Activated gamma-delta T cell treated with anti-CD3 and anti-CD28 coated beads, Interleukin-2, amount 50 U/mL, for 16 hours (primary cell): Measurements from ENCODE around the gene DHRS2.
"Not testable (repeated sequence)": the region's sequence is repeated elsewhere in the genome, so short reads cannot be mapped to it uniquely, and the experiment has no call there.

Experiments used
- DNase-seq: peaks from one replicate; pipeline ENCODE4 v3.0.0-alpha.2; 2020; ENCODE audit warnings: low read depth

Gene DHRS2

DNA sequence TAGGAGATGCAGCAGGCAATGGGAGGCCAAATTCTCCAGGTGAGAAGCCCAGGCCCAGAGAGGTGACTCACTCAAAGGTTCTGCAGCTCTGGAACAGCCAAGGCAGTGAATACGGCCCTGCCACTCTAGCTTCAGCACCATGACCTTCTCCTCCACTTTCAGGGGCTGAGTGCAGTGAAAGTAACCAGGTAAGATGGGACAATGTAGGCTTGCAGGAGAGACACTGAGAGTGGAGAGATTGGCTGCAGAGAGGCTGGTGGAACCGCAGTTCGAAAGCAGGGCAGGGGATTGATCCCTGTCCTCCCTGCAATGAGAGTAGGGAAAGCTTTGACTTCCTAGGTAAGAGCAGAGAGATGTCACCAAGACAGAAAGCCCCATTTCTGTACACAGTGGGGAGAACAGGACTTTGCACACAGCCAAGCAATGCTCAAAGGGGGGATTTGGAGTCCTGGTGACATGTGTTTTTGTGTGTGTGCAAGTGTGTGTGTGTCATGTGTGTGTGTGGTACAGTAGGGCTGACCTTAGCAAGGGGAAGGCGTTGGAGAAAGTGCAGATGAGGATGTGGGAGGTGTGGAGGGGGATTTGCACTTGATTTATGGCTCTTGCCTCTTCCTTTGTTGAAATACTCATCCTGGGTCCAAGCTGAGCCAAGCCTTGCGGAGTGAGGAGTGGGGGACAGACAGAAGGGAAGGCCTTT is 12.7 kb downstream of the DHRS2 start:
- no peak for DNase-seq

DNA sequence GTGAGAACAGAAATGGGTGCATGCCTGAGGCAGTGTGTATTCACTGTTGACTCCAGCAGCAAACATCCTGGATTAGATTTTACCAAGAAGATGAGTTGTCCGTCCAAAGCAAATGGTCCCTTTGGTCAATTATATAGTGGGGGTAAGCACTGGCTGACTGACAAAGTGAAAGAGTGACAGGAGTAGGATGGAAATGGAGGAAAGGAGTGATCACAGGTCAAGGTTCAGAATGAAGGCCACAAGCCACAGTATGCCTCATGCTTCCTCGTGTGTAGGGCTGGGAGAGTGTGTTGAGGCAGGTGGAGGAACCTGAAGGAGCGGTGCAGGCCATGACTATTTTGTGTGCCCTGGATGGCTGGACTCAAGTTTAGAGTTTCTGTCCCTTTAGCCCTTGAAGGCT is 14.3 kb downstream of the DHRS2 start:
- no peak for DNase-seq

DNA sequence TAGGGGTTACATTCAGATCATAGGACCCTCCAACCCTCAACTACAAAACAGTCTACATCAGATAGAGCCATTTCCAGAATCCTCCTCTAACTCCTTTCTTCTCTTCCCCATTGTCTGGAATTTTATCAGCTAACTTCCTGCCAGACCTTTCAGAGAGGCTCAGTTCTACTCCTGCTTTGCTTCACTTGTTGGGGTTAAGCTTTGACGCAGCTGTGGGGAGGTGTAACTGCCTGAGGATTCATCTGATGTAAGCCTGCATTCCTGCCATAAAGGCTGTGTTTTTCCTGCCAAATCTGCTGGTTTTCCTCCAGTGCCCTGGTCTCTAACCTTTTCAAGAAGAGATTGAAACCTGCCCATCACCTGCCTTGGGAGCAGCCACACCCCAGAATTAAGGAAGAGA is 16.9 kb downstream of the DHRS2 start:
- DNase-seq = no peak

DNA sequence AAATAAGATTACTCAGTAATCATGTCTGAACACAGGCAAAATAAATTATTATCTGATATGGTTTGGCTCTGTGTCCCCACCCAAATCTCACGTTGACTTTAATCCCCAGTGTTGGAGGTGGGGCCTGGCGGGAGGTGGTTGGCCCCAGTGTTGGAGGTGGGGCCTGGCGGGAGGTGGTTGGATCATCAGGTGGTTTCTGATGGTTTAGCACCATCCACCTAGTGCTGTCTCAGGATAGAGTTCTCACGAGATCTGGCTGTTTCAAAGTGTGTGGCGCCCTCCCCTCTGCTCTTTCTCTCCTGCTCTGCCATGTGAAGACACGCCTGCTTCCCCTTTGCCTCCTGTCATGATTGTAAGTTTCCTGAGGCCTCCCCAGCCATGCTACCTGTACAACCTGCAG is 18.1 kb downstream of the DHRS2 start:
- DNase-seq = no peak

DNA sequence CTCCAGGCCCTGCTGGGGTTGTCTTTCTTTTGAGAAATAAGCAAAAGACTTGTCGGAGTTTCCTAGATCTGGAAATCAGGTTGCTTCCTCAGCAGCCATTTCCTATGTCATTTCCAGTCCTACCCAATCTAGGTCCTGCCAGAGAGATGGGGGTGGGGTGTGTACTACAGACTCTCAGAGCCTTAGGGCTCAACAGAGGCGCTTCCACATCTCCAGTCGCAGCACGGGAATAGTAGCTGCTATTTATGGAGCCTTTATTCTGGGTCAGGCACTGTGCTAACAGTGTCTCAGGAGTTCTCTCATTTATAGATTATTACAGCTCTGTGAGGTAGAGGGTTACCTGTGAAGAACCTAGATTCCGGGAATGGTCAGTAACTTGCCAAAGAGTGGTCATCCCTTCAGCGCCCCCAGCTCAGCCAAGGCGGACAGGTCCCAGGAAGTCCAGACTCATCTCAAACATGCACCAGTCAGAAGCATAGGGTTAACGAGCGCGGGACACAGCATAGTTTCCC is 21.9 kb downstream of the DHRS2 start:
- no peak for DNase-seq

DNA sequence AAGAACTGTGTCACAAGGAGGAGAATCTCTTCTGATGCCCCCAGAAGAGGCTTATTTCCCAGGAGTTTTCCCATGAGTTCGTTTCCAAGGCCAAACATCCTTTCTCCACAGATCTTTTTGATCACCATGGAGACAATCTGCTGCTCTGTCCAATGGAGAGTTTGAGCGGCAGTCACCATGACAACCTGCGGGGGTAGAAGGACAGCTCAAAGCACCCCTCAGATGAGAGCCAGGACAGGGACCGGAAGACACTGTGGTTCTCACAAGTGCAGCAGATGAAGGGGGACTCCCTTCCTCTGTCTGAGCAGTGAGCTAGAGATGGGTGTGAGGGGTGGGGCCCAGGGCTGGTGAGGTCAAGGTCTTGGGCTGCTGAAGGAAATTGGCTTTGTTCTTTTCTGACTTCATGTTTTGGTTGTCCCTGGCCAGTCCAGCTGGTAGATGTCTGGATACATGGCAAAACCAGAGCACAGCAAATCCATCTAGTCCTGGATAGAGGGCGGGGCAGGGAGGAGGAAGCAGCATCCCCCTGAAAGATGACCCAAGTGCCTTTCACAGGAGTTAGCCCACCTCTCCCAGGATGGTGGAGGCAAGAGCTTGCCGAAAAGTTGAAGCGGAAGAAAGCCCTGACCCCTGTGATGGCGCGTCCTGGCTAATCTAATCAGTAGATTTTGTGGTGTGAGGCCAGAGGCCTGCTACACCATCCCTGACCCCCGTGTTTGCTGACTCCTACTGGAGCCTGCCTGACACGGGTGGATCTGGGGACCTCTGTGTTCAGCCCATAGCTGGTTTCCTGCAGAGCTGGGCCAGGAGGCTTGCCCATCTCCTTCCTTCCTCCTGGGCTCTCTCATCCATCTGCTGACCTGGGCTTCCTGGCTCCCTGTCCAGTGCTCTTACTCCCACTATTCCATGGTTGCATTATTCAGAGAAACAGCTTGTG is 24.4 kb downstream of the DHRS2 start:
- no peak for DNase-seq

DNA sequence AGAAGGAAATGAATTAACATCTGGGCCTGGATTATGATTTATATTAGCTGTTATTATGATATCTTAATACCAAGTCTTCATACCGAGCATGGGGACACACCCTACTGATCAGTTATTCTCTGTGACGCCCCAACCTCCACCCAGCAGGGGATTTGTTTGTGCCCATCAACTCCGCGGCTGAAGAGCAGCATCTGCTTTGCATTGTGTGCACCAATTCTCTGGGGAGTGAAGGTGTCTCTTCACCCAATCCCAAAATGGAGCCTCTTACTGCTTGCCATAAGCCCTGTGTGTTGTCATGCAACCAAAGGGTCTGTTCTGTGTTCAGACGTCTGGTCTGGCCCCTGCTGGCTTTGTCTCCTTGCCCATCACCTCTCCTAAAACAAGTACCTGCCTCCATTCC is 25.4 kb downstream of the DHRS2 start:
- no peak for DNase-seq

DNA sequence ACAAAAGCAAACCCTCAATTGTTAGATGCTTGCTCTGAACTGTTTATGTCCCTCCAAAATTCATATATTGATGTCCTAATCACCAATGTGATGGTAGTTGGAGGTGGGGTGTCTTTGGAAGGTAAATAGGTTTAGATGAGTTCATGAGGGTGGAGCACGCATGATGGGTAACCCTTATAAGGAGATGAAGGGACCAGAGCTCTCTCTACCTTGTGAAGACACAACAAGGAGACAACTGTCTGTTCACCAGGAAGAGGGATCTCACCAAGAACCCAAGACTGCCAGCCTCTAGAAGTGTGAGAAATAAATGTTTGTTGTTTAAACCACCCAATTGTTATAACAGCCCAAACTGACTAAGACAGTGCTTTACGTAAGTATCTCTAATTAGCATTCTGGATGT is 27.0 kb downstream of the DHRS2 start:
- DNase-seq = no peak

DNA sequence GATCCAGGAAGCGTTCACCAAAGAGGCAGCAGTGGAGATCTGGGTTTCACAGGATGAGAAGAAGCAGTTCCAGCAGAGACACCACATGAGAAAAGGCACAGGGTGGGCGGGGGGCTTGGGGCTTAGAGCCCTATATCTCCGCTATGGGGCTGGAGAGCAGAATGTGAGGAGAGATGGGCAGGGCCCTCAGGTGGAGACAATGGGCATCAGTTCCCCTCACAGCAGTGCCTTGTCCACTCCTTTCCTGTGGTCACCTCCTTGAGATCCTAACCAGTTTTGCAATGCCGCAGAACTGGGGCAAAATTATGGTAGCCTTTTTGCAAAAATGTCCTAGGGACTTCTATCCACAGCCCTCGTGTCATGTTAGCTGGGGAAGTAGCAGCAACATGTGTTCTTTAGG is 27.5 kb downstream of the DHRS2 start:
- no peak for DNase-seq

DNA sequence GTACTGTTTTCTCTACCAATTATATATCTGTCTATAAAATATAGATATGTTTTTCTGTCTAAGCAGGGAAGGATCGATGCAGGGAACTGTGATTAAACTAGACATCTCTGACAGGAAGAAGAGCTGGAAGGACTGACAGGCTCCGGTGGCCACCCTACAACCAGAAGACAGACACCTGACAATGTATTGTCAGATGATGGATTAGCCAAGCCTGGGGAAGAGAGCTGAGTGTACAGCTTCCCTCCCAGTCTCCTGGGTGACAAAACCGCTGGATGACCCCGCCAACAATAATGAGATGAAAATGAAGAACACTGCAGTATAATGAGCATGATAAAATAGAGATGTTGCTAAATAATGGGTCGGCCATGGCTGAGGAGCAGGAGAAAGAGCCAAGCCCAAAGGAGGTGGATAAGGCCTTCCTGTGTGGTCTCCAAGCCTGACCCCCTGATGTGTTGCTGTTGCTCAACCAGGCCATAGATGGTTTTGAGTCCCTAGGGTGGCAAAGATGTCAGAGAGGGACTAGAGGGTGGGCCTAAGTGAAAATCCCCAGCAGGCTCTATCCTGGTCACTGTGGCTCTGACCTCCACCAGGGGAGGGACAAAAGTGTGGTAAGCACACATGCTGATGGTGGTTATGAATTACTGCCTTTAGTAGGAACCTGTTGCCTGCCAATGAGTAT is 28.2 kb downstream of the DHRS2 start:
- DNase-seq = no peak

DNA sequence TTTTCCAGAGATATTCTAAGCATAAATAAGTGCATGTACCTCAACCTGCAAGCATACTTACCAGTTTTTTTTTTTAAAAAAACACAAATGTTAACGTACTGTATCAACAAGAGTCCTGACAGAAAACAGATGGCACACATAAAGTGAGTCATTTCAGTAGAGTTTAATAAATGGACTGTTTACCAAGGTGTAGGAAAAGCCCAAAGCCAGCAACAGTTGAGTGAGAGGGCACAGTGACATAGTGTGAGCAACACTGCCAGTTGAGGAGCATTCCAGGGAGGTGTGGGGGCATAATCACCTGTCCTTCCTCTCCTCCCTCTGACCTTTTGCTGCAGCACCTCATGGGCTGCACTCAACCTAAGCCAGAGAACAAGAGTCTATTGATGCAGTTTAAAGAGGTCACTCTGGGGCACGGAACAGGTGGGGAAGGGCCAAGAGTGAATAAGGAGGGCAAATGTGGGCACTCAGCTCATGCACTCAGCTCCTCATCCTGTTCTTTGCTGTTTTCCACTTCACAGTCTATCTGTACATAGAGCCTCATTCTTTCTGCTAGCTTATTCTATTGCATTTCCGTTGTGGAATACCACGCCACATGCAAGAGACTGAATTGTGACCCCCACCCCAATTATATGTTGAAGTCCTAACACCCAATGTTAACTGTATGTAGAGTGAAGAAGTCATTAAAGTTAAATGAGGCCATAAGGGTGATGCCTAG is 29.3 kb downstream of the DHRS2 start:
- DNase-seq = no peak

DNA sequence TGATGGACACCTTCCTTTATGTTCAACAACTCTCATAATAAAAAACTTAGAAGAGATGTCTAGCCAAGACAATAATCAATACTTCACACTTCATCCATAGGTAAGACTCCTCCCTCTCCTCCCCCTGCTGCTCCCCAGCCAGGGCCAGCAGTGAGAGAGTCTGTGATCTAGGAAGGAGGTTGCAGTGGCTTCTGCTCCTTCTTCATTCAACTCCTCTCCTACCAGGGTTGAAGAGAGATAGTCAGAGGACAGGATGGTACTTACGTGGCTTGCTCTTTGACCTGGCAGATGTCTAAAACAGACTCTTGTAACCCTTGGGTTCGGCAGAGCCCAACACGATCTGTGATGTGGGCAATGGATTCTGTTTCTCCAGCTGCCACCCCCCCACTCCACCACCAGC is 31.0 kb downstream of the DHRS2 start:
- no peak for DNase-seq

DNA sequence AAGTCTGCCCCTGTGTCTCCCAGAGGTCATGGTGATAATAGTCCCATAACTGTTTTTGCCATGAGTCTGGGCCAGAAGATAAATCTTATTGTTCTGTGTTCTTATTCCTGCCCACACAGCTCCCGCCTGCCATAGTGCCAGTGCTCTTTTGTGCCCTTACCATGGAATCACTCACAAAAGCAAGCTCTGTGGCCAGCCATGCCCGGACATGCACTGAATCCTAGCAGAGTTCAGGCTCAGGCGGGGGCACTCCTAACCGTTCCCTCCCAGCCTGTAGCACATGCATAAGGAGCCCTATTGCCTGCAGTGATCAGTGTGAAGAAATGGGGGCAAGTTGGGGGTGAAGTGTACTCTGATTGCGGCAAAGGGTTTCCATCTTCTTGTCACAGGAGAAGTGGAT is 33.3 kb downstream of the DHRS2 start:
- no peak for DNase-seq

DNA sequence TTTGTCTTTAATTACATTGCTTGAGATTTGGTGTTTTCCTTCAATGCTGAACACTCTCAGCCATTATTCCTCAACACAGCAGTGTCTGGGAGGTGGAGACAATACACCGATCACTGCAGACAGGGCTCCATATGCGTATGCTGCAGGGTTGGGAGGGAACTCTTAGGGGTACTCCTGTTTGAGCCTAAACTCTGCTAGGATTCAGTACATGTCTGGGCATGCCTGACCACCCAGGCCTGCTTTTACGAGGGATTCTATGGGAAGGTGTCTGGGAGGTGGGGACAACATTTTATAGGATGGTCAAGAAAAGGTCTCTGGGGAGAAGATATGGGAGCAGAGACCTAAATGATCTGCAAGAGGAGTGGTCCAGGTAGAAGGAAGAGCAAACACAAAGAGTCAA is 34.3 kb downstream of the DHRS2 start:
- DNase-seq = no peak

DNA sequence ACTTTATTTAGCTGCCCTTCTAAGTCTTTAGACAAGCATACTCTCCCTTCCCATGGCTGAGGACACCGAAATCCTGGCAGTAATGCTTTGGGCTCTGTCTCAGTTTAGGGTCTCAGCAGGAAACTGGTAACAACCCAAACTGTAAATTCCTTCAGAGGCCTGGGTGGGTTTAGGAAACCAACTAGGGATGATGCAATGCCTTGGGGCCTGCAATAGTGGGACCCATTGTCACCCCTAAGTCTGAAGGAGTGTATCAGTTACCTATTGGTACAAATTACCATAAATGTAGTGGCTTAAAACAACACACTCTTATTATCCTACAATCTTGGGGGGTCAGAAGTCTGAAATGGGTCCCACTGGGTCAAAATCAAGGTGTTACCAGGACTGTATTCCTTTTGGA is 36.0 kb downstream of the DHRS2 start:
- no peak for DNase-seq

DNA sequence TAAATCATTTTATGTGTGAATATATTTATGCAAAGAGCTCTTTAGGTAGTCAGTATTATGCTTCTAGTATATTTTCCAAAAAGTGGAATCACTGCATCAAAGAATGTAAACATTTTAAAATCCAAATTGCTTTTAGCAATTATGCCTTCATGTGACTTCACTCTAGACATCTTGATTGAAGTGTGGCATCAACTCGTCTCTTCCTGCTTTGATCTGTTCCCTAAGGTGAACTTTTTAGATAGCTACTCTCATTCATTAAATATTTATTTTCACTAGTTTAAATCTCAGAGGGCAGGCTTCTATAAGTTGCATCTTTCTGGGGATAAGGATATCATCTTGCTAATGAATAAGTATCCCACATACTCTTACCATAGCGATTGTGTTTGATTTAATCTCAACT is 39.2 kb downstream of the DHRS2 start:
- no peak for DNase-seq

DNA sequence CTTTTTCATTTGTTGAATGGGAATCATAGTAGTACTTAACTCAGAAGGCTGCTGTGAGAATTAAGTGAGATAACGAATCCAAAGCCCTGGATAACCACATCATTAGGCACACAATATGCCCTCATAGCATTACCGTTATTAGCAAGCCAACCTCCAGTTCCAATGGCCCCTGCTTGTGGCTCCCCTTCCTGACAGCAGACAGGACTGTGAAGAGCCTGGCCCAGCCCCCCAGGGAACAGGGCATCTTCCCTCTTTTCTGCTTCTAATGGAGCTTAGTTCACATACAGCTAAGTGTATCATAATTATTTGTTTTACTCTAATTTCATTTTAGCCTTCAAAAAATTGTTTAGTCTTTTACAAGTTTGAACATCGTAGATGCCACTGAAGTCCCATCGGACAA is 39.7 kb downstream of the DHRS2 start:
- DNase-seq = no peak

DNA sequence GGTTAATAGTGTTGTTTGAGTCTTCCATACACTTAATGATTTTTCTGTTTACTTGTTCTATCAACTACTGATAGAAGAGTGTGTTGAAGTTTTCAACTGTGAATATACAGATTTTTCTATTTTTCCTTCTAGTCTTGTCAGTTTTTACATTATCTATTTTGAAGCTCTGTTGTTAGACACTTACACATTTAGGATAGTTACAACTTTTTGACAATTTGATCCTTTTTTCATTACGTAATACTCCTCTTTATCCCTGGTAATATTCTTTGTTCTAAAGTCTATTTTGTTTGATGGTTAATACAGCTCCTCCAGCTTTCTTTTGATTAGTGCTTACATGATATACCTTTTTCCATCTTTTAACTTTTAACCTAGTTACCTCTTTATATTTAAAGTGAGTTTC is 45.2 kb downstream of the DHRS2 start:
- no peak for DNase-seq

DNA sequence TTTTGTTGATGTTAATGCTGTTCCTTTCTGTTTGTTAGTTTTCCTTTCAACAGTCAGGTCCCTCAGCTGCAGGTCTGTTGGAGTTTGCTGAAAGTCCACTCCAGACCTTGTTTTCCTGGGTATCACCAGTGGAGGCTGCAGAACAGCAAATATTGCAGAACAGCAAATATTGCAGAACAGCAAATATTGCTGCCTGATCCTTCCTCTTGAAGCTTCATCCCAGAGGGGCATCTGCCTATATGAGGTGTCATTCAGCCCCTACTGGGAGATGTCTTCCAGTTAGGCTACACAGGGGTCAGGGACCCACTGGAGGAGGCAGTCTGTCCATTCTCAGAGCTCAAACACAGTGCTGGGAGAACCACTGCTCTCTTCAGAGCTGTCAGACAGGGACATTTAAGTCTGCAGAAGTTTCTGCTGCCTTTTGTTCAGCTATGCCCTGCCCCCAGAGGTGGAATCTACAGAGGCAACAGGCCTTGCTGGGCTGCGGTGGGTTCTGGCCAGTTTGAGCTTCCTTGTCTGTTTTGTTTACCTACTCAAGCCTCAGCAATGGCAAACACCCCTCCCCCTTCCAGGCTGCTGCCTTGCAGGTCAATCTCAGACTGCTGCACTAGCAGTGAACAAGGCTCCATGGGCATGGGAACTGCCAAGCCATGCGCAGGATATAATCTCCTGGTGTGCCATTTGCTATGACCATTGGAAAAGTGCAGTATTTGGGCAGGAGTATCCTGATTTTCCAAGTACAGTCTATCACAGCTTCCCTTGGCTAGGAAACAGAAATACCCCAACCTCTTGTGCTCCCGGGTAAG is 53.7 kb downstream of the DHRS2 start:
- DNase-seq = not testable (repeated sequence)

DNA sequence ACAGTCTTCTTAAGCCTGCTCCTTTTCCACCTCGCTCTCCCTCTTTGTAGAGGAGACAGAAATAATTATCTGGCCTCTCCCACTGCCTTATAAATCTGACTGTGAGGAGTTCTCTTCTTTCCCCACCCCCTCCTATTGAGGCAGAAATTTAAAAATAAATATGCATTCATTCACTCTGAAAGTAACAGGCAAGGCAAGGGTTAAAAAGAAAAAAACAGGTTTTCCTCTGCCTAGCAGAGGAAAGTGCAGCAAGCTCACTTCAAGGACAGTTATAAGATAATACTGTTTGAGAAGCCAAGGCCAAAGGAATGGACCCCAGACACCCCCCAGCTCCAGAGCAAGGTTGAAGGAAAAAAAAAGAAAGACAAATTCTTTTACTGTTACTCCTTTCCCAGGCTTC is 56.3 kb downstream of the DHRS2 start:
- no peak for DNase-seq

DNA sequence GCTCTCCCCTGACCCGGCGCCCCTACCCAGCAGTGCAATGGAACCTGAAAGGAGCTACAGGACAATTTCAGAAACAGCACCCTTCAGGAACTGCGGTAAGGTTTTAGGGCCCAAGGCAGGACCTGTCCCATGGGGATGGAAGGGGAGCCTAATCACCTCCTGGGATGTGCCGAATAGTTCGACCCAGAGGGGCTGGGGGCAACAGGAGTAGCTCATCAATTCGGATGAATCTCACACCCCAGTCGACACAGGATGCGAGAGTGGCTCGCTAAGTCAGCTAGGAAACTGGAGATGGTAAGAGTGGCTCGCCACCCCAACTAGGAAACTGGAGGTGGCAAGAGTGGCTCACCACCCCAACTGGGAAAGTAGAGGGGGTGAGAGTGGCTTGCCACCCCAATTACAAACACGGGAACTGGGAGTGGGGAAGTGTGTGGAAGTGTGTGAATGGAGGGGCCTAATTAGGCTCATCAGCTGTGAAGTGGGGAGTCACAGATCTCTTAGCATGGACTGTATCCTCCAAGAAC is 57.1 kb downstream of the DHRS2 start:
- DNase-seq = no peak
